ENCODE results near the gene THNSL1.

GRCh38 chr10:24991298-24991697 is 25.1 kb upstream of the THNSL1 start:
- TF ChIP-seq POLR2AphosphoS5 (IDR thresholded peaks at IDR 0.05; ENCODE audit: low read depth, low read length) (no peak), POLR2A (IDR thresholded peaks at IDR 0.05; ENCODE audit: low read depth, low read length) (no peak)

Data from GM12892 (cell line).